Stimulated activated CD4-positive, alpha-beta T cell treated with anti-CD3 and anti-CD28 coated beads, TNF-alpha, amount 100 ng/mL, for 4 hours (primary cell): ENCODE measurements around the gene CFAP97D2.
A peak's percentile ranks its signal among the peaks of the same experiment; 100 is the strongest.
"Not testable (repeated sequence)": the region's sequence is repeated elsewhere in the genome, so short reads cannot be mapped to it uniquely, and the experiment has no call there.

ENCODE experiments used
- DNase-seq, 3 experiments: peaks; one replicate each; pipeline ENCODE4 v3.0.0-alpha.2; 2020; ENCODE audit warnings: low read depth in 3 of 3

The CFAP97D2 gene

DNA sequence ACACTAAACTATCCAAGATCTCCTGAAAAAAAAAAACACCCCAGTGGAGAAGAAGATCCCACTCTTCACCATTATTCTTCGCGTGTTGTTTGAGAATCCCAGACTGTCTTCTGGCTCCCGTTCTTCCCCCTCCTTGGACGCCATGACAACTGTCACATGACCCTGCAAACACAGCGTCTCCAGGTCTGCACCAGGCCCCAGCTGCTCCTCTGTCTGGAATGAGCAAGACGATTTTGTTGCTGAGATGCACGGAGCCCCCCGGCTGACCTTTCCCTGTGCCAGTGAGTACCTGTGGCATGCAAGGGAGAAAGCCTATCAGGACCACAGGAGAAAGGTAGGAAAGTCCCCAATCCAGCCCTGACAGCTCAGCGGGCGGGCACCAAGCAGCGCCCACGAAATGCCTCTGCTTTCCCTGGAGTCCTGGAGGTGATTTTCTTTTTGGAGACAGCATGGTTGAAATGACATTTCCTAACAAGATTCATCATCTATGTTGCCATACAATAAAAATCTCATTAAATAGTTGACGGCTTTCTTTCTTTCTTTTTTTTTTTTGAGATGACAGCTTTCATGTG, at the start of gene CFAP97D2:
Gene CFAP97D2, plus strand, starts transcription at position 171 of the 572 bp plus-strand sequence. Its CDS starts 74 bp downstream, at position 245.
- no peak for DNase-seq

DNA sequence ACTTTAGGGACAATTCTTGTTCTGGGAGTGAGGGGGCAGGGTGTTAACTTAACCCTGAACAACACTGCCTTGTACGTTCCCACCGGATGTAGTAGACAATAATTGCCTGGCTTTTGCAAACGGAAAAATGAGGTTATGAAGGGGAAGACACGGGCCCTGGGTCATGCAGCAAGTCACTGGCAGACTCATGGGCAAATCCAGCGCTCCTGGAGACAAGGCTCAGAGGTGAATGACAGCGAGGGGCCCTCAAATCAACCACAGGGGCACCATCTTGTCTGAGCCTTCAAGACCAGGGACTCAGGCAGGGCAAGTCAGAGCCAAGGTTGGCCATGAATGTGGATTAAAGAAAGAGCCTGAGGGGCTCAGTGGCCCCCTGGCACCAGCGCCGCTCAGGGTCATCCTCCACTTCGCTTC, 49.4 kb upstream of the CFAP97D2 start:
- no peak for DNase-seq

DNA sequence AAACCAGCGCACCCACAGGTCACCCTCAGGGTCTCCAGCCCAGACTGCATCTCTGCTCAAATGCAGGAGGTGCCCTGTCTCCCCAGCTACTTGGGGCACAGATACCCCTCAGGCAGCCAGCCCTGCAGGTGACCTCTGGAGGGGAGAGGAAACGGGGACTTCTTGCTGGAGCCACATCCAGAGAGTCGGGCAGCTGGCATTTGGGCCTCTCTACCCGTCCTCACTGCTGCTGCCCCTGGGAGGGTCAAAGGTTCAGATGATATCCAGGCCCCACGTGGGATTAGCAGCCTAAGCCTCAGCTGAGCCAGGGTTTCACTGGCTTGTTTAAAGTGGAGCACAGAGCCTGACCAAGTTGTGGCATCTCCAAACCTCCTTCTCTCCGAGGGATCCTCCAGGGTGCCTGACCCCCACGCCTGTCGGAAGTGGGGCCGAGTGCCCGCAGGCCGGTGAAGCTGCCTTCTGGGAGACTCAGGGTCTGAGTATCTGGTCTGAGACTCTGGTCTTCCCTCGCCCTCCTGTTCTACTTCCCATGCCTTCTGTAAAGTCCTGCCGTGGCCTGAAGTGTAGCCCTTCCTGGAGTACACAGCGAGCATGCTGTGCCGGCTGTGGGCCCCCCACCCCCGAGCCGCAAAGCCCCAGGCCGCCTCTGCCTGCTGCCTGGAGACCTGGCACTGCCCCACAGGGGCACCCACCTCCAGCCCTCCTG, 48.8 kb upstream of the CFAP97D2 start:
- no peak for DNase-seq

DNA sequence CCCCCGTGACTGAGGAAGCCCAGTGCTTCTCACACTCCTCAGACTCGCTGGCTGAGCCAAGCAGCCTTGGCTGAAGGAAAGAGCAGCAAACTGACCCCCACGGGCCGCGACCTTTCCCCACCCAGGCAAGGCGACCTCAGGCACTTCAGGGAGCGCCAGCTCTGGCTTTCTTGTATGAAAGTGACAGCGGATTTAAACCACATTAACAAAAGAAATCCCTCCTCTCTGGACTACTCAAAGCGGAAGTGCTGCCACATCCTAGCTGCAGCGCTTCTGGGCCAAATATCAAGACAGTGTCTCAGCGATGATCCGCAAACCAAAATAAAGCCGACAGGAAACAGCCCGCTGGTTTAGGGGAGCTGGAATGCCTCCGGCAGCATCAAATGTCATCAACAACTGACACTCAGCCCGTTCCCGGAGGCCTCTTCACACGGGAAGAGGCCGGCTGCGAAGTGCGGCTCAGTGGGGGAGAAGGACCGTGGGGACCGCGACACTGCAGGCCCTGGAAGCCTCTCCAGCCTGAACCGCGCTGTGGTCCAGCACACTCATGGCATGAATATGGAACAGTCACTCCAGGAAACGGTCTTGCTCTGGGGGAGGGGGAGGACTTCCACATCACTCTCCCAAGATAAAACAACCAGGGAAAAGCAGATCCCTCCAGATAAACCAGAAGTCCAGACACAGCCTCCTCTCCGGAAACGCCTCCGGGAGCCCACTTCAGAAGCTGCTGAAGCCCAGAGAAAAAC, 48.0 kb upstream of the CFAP97D2 start:
- peak in 1 of 3 experiments; percentile 26 for DNase-seq

DNA sequence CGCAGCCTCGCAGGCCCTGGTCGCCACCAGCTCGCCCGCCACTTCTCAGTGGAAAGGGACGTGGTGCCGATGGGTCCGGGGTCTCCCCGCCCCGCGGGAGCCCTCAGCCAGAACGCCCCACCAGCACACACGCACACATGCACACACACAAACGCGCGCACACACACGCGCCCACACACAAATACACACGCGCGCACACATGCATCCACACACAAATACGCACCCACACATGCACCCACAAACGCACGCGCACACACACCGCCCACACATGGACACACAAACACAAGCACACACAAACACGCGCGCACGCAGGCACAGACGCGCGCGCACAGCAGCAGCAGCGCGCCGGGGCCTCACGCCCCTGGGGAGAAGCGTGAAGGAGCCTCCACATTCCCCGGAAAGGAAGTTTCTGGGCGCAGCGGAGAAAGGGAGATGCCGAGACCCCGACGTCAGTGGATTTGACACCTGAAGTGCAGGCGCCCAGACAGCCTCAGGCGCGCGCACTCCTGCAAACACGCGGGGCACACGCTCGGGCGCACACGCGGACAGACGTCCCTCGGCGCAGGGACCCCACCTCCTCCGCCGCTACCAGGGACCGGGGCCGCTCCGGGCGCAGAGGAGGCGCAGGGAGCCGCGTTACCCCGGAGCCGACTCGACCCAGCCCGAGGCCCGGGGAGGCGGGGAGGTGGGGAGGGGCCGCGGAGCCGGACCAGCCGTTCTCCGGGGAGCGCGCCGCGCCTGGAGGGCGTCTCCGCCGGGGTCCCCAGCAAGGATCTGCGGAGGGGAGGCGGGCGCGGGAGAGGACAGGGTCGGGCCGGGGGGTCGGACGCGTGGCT, 47.3 kb upstream of the CFAP97D2 start:
- DNase-seq: no peak

DNA sequence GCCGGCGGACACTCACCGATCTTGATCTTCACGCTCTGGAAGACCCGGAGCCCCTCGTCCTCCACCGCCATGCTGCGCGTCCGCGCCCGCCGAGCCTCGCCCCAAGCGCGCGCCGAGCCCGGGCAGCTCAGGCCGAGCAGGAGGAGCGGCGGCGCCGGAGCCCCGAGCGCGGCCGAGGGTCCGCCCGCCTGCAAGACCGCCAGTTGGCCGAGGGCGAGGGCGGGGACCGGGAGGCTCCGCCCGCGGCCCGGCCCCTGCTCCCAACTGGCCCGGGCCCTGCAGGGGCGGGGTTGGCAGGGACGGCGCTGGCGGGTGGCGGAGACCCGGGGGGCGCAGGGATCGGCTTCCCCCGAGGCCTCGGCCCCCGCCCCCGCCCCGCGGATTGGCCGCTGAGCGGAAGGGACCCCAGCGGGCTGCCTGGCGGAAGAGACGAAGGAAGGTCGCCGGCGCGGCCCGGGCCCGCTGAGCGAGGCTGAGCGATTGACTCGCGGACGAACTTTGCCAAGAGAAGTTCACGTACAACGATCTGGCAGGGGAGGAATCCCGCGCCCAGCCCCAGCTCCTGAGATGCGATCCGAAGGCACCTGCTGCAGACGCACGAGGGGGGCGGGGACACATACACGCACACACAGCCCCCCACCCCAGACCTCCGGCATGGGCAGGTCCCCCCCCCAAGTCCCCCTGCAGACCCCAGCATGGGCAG, 46.5 kb upstream of the CFAP97D2 start, which contains the start of gene RASA3:
Gene RASA3, minus strand, starts transcription at position 205 of the 703 bp plus-strand sequence. Its CDS starts 134 bp downstream, at position 71.
- DNase-seq: peak in 1 of 3 experiments; percentile 35

DNA sequence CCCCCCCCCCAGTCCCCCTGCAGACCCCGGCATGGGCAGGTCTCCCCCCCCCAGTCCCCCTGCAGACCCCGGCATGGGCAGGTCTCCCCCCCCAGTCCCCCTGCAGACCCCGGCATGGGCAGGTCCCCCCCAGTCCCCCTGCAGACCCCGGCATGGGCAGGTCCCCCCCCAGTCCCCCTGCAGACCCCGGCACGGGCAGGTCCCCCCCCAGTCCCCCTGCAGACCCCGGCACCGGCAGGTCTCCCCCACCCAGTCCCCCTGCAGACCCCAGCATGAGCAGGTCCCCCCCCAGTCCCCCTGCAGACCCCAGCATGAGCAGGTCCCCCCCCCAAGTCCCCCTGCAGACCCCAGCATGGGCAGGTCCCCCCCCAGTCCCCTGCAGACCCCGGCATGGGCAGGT, 45.9 kb upstream of the CFAP97D2 start:
- not testable (repeated sequence) for DNase-seq

DNA sequence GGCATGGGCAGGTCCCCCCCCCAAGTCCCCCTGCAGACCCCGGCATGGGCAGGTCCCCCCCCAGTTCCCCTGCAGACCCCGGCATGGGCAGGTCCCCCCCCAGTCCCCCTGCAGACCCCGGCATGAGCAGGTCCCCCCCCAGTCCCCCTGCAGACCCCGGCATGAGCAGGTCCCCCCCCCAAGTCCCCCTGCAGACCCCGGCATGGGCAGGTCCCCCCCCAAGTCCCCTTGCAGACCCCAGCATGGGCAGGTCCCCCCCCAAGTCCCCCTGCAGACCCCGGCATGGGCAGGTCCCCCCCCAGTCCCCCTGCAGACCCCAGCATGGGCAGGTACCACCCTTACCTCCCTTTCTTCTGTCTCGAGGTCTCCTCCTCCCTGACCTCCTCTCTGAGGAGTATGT, 45.5 kb upstream of the CFAP97D2 start:
- DNase-seq: not testable (repeated sequence)

DNA sequence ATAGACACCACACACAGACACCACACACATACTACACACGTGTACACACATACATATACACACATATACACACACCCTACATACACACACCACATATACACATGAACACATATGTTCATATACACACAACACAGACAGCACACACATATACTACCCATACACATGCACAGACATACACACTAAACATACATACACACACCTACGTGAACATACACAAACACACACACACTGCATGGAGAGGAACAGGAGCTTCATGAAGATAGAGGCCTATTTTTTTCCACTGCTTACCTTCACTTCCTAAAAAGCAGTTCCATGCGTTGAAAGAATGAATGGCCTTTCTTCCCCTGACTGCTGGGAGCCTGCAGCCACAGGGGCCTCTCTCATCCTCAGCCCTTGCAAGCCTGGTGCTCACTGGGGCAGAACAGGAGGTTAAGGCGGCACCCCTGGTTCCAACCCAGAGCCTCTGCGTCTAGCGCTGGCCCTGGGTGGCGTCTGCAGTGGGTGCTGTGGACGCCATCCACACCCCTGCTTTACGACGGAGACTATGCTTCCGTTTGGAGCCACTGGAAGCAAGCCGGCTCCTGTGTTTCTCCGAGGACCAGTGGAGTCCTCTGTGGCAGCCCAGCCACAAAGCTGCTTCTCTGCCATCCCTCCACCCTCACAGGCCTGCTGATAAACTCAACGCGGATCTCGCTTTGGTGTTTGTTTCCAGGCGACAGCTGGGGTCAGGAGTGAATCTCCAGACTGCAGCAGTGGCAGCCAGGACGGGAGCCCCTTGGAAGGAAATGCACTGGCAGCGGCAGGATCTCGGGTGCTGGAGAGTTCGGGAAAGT, 44.7 kb upstream of the CFAP97D2 start:
- no peak for DNase-seq

DNA sequence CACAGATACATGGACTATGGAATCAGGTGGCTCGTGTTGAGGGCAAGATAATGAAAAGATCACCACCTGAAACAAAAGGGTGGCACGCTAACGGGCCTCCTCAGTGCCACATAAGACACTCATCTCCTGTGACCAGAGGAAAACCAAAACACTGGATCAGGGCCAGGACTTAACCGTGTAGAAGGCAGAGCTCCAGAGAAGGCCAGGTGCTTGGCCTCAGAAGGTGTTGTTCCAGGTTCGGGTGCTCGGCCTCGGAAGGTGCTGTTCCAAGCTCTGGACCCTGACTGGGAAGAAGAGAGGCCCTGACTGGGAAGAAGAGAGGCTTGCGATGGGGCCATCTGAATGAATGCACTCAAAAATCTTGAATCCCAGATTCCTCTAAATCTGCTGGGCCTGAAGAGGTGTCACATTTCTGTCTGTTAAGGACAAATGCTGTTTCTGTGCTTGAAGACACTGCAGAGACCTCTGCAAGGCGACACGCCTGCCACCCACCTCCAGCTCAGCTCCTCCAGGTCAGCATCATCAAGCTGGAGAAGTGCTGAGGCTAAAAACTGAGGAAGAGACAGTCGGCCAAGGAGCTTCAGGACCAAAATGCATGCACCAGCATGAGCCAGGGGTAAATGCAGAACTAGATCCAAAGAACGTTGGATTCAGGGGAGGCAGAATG, 44.0 kb upstream of the CFAP97D2 start:
- no peak for DNase-seq

DNA sequence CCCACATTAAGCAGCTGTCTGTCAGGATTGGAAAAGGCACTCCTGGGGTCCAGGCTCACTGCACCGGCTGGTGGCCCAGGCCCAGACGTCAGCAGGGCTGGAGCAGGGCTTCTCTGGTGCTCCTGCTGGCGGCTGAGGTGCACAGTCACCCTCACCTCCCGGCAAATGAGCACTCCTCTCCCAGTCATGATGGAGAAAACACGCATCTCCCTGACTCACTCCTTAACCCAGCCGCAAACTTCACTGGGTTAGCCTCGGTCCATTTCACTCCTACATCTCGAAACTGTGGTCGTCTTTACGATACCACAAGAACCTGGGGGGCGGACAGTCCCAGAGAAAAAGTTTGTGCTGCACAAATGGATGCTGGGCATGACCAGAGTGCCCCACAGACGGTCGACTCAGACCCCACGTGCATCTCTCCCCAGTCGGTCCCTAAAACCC, 43.3 kb upstream of the CFAP97D2 start:
- DNase-seq: no peak

DNA sequence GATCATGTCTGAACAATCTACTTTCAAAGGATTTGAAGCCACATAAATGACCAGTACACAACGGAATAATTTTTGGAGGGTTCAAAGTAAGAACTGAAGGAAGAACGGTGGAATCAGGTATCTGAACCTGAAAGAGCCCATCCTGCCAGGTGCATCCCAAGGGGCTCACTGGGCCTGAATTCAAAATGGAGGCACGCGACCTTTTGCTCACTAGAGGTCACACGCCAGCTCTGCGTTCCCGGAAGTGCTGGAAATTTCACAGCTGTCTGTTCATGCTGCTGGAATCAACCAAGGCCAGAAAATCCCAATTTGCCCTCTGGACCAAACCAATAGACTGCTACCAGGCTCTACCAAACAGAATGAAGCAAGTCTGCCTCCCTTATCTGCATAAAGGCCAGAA, 42.5 kb upstream of the CFAP97D2 start:
- no peak for DNase-seq

DNA sequence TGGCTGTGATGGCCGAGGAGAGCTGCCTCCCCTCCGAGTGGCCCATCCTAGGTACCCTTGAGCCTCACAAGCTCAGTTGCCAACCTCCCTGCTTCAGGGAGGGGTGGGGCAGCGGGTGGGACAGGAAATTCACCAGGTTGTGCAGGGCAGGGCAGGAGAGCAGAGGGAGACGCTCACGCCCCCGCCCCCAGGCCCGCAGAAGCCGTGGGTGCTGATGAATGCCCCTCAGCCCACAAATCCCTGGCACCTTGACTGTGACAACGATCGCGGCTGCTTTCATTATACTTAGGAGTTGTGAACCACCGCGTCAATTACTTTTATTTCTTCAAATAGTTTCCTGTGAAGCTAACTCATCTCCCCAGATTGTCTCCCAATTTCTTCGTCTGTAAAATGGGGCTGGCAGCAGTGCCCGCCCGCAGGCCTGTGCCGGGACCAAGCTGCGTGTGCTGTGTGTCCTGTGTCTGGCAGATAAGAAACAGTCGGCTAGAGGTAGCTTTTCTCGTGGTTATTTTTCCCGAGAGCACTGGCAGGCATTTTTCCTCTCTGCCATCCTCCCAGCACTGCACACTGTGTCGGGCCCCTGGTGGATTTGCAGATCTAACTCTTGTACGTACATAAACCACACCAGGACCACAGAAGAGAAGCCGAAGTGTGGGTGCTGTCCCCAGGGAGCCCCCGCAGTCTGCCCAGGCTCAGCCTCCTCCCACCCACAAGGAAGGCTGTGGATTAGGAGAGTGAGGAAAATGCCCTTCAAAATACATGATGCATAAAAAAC, 38.7 kb upstream of the CFAP97D2 start:
- no peak for DNase-seq

DNA sequence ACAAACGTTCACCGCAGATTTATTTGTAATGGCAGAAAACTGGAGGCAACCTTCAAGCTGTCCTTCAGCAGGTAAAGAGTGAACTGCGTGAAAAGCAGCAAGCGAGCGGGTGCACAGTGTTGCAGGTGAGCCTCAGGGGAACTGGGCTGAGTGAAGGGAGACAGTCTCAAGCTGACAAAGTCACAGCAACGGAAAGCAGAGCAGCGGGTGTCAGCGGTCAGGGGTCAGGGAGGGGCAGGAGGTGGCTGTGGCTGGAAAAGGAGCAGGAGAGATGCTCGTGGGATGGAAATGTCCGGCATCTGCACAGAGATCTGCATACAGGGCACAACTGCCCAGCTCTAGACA, 38.2 kb upstream of the CFAP97D2 start:
- DNase-seq: no peak

DNA sequence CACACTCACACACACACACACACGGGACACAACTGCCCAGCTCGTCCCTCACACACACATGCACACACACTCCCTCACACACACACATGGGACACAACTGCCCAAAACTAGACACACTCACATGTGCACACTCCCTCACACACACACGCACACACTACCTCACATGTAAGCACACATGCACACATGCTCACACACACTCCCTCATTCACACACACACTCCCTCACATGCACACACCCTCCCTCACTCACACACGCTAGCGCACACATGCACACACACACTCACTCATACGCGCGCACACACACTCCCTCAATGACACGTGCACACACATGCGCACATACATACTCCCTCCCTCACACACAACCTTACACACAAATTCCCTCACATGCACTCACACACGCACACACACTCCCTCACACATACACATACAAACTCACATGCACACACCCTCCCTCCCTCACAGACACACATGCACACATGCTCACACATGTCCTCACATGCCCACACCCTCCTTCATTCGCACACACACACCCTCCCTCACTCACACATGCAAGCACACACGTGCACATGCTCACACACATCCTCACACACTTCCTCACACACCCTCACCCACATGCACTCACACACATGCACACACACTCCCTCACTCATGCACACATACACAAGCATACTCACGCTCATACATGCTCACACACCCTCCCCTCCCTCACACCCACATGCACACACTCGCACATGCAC, 37.6 kb upstream of the CFAP97D2 start:
- DNase-seq: no peak

DNA sequence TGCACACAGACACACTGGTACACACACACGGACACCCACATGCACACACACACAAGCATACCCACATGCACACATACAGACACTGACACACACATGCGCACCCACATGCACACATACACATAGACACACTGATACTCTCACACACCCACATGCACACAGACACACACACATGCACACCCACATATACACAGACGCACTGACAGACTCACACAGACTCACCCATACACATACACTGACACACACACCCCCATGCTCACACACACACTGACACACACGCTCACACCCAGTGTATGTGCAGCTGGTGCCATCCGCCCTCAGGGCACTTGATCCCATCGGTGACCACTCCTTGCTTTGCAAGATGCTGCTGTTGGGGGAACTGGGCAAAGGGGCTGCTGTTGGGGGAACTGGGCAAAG, 36.9 kb upstream of the CFAP97D2 start:
- DNase-seq: no peak

DNA sequence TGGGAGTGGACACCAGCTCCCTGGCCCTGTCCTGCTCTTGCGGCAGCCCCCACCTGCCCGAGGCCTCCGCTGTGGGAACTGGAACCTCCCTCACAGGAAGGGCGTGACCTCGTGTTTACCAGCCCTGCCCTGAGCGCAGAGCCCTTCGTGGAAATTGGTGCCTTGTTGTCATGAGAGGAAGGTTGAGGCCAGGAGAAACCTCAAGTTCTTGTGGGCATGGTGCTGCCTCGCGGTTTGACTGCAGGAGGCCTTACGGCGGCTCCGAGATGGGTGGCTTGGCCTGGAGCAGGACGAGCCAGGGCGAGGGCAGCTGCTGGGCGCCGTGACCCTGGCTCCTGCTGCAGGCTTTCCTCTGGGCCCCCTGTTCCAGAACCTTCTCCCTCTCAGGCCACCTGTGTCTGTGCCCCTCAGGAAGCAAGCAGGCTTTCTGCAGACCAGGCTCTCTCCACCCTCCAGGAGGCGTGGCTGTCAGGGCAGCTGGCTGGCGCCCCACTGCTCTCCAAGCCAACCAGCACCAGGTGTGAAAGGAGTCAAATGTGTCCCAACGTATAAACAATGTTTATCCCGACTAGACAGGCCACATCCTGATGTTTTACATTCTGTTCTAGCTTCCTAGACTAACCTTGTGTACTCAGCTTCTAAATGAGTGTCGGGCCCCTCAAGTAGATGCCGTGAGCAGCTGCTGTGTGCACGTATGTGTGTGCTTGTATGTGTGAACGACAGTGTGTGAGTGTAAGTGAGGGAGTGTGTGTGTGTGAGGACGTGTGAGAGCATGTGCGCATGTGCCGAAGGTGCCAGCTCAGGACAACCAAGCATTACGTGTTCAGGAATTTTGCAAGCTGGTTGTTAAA, 36.2 kb upstream of the CFAP97D2 start:
- peak in 1 of 3 experiments; percentile 31 for DNase-seq
